MM.1S (cell line): Measurements from ENCODE around the gene TRMT1.
A peak's percentile ranks its signal among the peaks of the same experiment; 100 is the strongest.

Experiments
- DNase-seq: peaks from one replicate; pipeline ENCODE4 v3.0.0-alpha.2; 2015
- H2AFZ ChIP-seq: fragments of 300-600 bp; sonication (generic); 2 replicates; pipeline ENCODE4 v1.6.0; 2016; ENCODE audit warnings: antibody characterized with exemption, low read length
- H3F3A ChIP-seq: fragments of 300-600 bp; sonication (generic); 2 replicates; pipeline ENCODE4 v1.6.1; 2016; ENCODE audit warnings: mild to moderate bottlenecking, antibody characterized with exemption, low read length, moderate library complexity, mixed read lengths; ENCODE audit not compliant: insufficient read depth
- H3K27ac ChIP-seq: fragments of 300-600 bp; sonication (generic); 2 replicates; pipeline ENCODE4 v1.5.1; 2016; ENCODE audit warnings: mild to moderate bottlenecking, low read length
- H3K27me3 ChIP-seq: fragments of 300-600 bp; sonication (generic); replicated peaks from 2 replicates; pipeline ENCODE4 v1.6.0; 2016; ENCODE audit warnings: low read length; ENCODE audit not compliant: insufficient read depth
- H3K36me3 ChIP-seq: fragments of 300-600 bp; sonication (generic); replicated peaks from 2 replicates; pipeline ENCODE4 v1.6.1; 2016; ENCODE audit warnings: mild to moderate bottlenecking, low read length, mixed read lengths; ENCODE audit not compliant: insufficient read depth
- H3K4me1 ChIP-seq: fragments of 300-600 bp; sonication (generic); 2 replicates; pipeline ENCODE4 v1.6.1; 2016; ENCODE audit warnings: low read length, mixed read lengths
- H3K4me2 ChIP-seq: fragments of 300-600 bp; sonication (generic); 2 replicates; pipeline ENCODE4 v1.6.0; 2016; ENCODE audit warnings: low read depth, low read length
- H3K4me3 ChIP-seq: fragments of 300-600 bp; sonication (generic); 2 replicates; pipeline ENCODE4 v1.5.1; 2016; ENCODE audit warnings: low read length, mixed read lengths
- H3K79me2 ChIP-seq: fragments of 300-600 bp; sonication (generic); 2 replicates; pipeline ENCODE4 v1.6.1; 2016; ENCODE audit warnings: mixed run types, low read length, mixed read lengths
- H3K9ac ChIP-seq: fragments of 300-600 bp; sonication (generic); 2 replicates; pipeline ENCODE4 v1.6.1; 2016; ENCODE audit warnings: low read length, mixed read lengths
- H3K9me2 ChIP-seq: fragments of 300-600 bp; sonication (generic); replicated peaks from 2 replicates; pipeline ENCODE4 v1.6.1; 2016; ENCODE audit warnings: mild to moderate bottlenecking, low read length, mixed read lengths; ENCODE audit not compliant: insufficient read depth
- H3K9me3 ChIP-seq: fragments of 300-600 bp; sonication (generic); replicated peaks from 2 replicates; pipeline ENCODE4 v1.6.1; 2016; ENCODE audit warnings: mild to moderate bottlenecking, low read length, mixed read lengths; ENCODE audit not compliant: insufficient read depth
- H4K20me1 ChIP-seq: fragments of 300-600 bp; sonication (generic); 2 replicates; pipeline ENCODE4 v1.6.1; 2016; ENCODE audit warnings: mild to moderate bottlenecking, low read length, moderate library complexity, mixed read lengths; ENCODE audit not compliant: insufficient read depth
- EZH2 ChIP-seq: fragments of 300-600 bp; sonication (generic); optimal IDR thresholded peaks from 2 replicates; pipeline ENCODE3; 2017; ENCODE audit warnings: low read depth, mild to moderate bottlenecking, antibody characterized with exemption, low read length, mixed read lengths
- EZH2phosphoT487 ChIP-seq: fragments of 300-600 bp; sonication (generic); IDR thresholded peaks from 2 replicates; pipeline ENCODE4 v1.6.1; 2018; ENCODE audit warnings: antibody characterized with exemption, low read length
- TF ChIP-seq, protein P1 (sequence below): fragments of 300-600 bp; sonication (generic); IDR thresholded peaks from 2 replicates; pipeline ENCODE4 v1.5.1; 2016; ENCODE audit warnings: antibody characterized with exemption, low read length, mixed read lengths

The TRMT1 gene

DNA sequence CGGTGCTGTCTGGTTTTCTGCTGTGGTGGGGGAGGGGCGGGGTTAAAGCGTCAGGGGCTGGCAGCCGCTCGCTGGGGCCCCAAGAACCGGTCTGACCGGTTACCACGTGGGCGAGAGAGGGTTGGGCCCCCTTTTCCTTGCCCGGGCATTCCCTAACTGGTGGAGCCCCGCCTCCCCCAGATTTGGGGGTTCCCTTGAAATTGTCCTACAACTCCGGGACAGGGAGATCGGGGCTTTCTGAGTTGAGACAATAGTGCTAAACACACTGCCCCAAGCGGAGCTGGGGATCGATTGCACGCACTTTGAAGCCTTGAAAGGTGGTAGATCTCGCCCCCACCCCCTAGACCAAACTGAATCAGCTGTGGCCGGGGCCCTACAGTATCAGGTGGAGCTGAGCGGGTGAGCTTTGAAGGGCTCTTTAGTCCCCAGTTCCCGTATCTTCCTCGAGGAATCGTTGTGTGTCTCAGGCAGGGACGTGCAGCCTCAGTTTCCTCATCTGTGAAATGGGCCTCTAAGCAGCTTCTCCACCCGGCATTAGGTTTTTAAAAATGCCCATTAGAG lies 38.5 kb upstream of the TRMT1 start:
- no peak overlapping the region for H3K27ac ChIP-seq
- peaks cover 8% of the 10 kb centered on the region; the same call in 1 of the 2 replicates for H3F3A ChIP-seq
- H3K9me3 ChIP-seq = no peaks in the 10 kb centered on the region
- peaks cover 62% of the 10 kb centered on the region for H3K27me3 ChIP-seq
- H3K4me1 ChIP-seq = peaks cover 29% of the 10 kb centered on the region
- H3K4me3 ChIP-seq = no peak overlapping the region; the same call in 1 of the 2 replicates
- H3K36me3 ChIP-seq = no peaks in the 10 kb centered on the region
- no peak for DNase-seq
- H3K4me2 ChIP-seq = peak overlapping the region; percentile 91
- H3K79me2 ChIP-seq = no peaks in the 10 kb centered on the region
- no peak overlapping the region for H3K9ac ChIP-seq
- H4K20me1 ChIP-seq = no peaks in the 10 kb centered on the region
- no peaks in the 10 kb centered on the region for H3K9me2 ChIP-seq
- no peak for TF ChIP-seq EZH2
- TF ChIP-seq, protein P1, sequence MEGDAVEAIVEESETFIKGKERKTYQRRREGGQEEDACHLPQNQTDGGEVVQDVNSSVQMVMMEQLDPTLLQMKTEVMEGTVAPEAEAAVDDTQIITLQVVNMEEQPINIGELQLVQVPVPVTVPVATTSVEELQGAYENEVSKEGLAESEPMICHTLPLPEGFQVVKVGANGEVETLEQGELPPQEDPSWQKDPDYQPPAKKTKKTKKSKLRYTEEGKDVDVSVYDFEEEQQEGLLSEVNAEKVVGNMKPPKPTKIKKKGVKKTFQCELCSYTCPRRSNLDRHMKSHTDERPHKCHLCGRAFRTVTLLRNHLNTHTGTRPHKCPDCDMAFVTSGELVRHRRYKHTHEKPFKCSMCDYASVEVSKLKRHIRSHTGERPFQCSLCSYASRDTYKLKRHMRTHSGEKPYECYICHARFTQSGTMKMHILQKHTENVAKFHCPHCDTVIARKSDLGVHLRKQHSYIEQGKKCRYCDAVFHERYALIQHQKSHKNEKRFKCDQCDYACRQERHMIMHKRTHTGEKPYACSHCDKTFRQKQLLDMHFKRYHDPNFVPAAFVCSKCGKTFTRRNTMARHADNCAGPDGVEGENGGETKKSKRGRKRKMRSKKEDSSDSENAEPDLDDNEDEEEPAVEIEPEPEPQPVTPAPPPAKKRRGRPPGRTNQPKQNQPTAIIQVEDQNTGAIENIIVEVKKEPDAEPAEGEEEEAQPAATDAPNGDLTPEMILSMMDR = peak; percentile 28
- H2AFZ ChIP-seq = no peak overlapping the region

DNA sequence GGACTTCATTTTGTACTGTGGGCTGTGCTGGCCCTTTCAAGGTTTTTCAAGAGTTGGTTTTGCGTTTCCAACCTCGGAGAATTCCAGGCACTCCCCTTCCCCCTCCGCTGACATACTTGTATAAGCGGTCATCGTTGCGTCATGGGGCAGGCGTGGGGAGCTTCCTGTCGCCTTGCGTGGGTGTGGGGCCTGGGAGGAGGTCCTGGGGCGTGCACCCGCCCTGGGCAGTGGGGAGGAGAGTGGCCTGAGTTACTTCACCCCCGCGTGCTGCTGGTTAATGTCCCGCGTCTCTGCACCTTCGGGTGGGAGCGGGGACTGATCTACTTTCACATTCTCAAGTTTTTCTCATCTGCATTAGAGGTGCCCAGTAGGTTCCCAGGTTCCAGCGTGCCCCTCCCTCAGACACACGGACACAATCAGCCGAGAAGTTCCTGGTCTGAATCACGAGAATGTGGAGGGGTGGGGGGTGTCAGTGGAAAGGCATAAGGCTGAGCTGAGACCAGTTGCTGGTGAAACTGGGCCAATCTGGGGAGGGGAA lies 37.8 kb upstream of the TRMT1 start:
- Histone ChIP-seq H3K27ac (no peak overlapping the region), H2AFZ (no peak overlapping the region), H3K4me3 (peak overlapping the region; percentile 31), H4K20me1 (no peaks in the 10 kb centered on the region), H3K9ac (peak overlapping the region; percentile 9; the same call in 1 of the 2 replicates), H3K36me3 (no peaks in the 10 kb centered on the region), H3K4me1 (peaks cover 32% of the 10 kb centered on the region), H3F3A (peaks cover 8% of the 10 kb centered on the region; the same call in 1 of the 2 replicates), H3K9me3 (no peaks in the 10 kb centered on the region), H3K4me2 (peak overlapping the region; percentile 91), H3K9me2 (no peaks in the 10 kb centered on the region), H3K79me2 (peaks cover 3% of the 10 kb centered on the region; the same call in 1 of the 2 replicates), H3K27me3 (peaks cover 56% of the 10 kb centered on the region)
- no peak for DNase-seq
- TF ChIP-seq EZH2phosphoT487 = no peak
- TF ChIP-seq, protein P1 = no peak
- TF ChIP-seq EZH2 = no peak

DNA sequence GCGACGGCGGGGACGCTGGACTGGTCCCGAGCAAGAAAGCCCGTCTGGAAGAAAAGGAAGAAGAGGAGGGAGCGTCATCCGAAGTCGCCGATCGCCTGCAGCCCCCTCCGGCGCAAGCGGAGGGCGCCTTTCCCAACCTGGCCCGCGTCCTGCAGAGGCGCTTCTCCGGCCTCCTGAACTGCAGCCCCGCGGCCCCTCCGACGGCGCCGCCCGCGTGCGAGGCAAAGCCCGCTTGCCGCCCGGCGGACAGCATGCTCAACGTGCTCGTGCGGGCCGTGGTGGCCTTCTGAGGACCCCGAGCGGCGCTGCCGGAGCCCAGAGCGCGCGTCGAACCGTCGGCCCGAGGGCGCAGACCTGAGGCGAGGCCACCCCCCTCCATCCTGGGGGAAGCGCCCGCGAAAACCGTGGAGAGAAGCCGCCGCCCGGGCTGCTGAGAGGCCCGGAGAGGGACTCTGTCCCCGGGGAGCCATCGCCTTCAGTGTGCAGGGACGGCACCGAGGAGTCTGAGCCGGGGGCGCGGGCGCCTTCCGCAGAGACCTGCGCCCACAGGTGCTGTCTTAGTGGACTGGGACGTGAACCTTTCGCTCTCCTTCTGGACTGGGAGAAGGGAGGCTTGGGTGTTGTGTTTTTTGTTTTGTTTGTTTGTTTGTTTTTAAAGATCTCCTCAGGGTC lies 37.2 kb upstream of the TRMT1 start:
- Histone ChIP-seq H3K9ac (peak overlapping the region; percentile 9; the same call in 1 of the 2 replicates), H3K79me2 (peaks cover 3% of the 10 kb centered on the region; the same call in 1 of the 2 replicates), H4K20me1 (no peaks in the 10 kb centered on the region), H2AFZ (no peak overlapping the region), H3K9me3 (no peaks in the 10 kb centered on the region), H3K27me3 (peaks cover 55% of the 10 kb centered on the region), H3F3A (peaks cover 8% of the 10 kb centered on the region; the same call in 1 of the 2 replicates), H3K4me1 (peaks cover 32% of the 10 kb centered on the region), H3K4me2 (peak overlapping the region; percentile 91; the same call in 1 of the 2 replicates), H3K27ac (no peak overlapping the region), H3K4me3 (peak overlapping the region; percentile 41; the same call in 1 of the 2 replicates), H3K9me2 (no peaks in the 10 kb centered on the region), H3K36me3 (no peaks in the 10 kb centered on the region)
- DNase-seq = no peak
- TF ChIP-seq EZH2phosphoT487 = no peak
- TF ChIP-seq, protein P1 = no peak
- TF ChIP-seq EZH2 = no peak
